Embryonic facial prominence (tissue), 1 donor: Measurements from ENCODE around the gene LGALS8.
"Not testable (repeated sequence)": the region's sequence is repeated elsewhere in the genome, so short reads cannot be mapped to it uniquely, and the experiment has no call there.

Source experiments
- DNase-seq: peaks from one replicate; pipeline ENCODE4 v3.0.0-alpha.2; 2016; ENCODE audit errors: extremely low spot score

The LGALS8 gene

DNA sequence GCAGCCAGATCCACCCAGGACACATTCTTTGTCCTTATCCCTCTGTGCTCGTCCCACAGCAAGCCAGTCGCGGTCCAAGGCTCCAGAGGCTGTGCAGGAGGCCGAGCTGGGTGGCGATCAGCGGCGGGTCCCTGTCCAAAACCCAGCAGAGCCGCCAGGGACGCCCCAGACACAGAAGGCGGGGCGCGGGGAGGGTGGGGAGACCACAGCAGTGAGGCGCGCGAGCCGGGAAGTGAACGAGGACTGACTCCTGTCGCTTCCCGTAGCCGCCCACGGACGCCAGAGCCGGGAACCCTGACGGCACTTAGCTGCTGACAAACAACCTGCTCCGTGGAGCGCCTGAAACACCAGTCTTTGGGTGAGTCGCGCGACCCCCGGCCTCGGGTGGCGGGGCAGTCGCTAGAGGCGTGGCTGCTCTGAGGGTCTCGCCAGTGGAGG is at the start of gene LGALS8:
LGALS8 (plus strand) TSS at position 279 of the 438 bp plus-strand sequence. CDS start 2,089 bp downstream, outside the sequence.
- DNase-seq: peak; percentile 66

DNA sequence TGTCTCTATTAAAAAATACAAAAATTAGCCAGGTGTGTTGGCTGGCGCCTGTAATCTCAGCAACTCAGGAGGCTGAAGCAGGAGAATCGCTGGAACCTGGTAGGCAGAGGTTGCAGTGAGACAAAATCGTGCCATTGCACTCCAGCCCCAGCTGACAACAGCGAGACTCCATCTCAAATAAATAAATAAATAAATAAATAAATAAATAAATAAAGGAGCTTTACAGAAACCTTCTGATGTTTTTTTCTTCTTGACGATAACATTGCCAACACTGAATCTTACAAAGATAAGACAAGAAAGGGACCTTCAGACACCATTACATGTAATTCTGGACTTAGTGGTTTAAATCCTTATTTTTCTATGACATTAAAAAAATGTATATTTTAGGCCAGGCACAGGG is 47.8 kb upstream of the LGALS8 start:
- DNase-seq: no peak

GRCh38 chr1:236480758-236481436 is 42.9 kb upstream of the LGALS8 start:
- no peak for DNase-seq

GRCh38 chr1:236484310-236484971 is 39.3 kb upstream of the LGALS8 start:
- no peak for DNase-seq

GRCh38 chr1:236486356-236487002 is 37.3 kb upstream of the LGALS8 start:
- DNase-seq: no peak

DNA sequence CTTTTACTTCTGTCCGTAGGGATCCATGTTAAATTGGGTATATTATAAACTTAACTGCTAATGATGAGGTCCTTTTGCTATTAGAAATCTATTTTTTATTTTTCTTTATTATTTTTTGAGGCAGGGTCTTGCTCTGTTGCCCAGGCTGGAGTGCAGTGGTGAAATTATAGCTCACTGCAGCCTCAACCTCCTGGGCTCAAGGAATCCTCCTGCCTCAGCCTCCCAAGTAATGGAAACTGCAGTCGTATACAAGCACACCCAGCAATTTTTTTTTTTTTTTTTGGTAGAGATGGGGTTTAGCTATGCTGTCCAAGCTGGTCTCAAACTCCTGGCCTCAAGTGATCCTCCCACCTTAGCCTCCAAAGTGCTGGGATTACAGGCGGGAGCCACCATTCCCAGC is 34.6 kb upstream of the LGALS8 start:
- DNase-seq: not testable (repeated sequence)

- peak; percentile 51 for DNase-seq
Observed at GRCh38 chr1:236489710-236490377, 33.9 kb upstream of the LGALS8 start.

DNA sequence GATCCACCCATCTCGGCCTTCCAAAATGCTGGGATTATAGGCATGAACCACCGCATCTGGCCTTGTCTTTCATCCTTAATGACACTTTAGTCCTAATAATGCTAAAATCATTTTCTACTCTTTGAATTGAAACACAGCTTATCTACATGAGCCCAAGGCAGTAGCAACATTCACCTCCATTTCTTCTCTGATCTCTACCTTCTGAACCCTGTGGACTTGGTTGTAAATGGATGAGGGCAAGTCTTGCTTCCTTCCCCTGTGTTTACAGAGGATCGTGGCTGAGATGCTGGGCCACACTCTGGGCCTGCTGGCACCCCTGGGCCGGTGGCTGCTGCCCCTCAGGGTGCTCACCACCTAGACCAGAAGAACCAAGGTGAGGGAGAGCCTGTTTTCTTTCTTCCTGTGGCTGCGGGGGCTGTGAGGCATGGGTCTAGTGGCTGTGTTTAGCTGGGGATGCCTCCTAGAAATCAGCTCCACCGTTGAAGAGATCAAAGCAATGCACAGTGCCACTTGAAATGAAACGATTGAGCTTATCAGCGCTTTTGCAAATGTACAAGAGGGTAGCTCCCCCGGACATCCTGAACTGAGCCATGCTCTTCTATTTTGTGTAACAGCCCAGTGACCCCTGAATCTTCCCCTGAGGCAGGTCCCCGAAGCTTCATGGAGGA is 32.2 kb upstream of the LGALS8 start:
- DNase-seq: no peak

DNA sequence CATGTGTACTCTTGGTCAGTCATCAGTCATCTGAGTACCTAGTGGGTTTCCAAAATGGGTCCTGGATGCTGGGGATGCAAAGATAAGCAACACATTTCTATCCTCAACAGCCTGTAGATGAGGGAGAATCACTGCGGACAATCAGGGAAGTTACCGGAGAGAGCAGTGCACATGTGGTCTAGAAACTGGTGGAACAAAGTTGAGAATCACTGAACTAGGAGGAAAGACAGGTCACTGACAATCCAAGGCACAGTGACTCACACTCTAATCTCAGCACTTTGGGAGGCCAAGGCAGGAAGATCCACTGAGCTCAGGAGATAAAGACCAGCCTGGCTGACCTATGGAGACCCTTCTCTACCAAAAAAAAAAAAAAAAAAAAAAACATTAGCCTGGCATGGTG is 31.4 kb upstream of the LGALS8 start:
- DNase-seq: no peak

- DNase-seq: no peak
Observed at GRCh38 chr1:236494082-236494481, 29.7 kb upstream of the LGALS8 start.

DNA sequence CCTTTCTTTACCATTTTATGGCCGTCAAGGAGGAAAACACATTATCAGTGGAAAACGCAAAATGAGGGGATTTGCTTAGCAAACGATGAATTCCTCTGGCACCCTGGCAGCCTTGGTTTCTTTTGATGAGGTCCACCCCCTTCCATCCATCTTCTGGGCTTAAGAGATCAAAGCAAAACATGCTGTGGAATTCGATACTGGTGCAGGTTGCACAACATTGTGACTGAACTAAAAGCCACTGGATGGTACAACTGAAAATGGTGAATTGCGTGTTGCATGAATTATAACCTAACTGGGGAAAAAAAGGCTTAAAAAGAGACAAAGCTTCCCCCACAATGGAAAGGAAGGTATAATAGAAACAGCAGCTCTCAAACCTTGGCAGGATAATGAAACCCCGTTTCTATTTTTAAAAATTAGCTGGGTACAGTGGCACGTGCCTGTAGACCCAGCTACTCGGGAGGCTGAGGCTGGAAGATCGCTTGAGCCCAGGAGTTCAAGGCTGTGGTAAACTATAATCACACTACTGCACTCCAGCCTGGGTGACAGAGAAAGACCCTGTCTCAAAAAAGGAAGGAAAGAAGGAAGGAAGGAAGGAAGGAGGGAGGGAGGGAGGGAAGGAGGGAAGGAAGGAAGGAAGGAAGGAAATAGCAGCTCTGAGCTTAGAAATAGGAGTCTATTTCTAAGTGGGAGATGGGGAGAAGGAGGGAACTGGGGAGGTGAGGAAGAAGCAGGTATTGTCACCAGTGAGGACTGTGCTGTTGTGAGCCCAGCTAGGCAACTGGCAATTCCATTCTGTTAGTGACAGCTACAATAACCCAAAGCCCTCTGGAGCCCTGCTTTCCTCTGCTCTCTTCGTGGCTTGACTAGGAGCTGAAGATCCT is 29.0 kb upstream of the LGALS8 start:
- no peak for DNase-seq

DNA sequence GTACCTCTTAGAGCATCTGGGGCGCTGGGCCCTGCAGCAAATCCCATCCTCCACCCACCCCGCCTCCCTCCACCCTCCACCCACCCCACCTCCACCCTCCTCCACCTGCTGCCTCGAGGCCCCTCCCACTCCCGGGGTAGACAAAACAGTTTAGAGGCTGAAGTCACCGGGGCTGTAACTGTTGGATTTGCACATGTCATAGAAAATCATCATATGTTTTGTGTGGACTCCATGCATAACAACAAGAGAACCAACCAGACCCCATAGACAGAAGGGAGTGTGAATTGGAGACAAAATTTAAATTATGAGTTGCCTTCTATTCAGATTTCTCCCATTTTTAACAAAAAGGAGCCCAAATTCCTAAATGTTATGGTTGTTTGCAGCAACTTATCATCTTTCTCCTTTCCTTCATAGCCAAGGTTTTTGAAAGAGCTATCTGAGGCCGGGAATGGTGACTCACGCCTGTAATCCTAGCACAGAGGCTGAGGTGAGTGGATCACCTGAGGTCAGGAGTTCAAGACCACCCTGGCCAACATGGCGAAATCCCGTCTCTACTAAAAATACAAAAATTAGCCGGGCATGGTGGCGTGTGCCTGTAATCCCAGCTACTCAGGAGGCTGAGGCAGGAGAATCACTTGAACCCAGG is 28.2 kb upstream of the LGALS8 start:
- DNase-seq: no peak

- no peak for DNase-seq
Observed at GRCh38 chr1:236497908-236498307, 25.9 kb upstream of the LGALS8 start.

DNA sequence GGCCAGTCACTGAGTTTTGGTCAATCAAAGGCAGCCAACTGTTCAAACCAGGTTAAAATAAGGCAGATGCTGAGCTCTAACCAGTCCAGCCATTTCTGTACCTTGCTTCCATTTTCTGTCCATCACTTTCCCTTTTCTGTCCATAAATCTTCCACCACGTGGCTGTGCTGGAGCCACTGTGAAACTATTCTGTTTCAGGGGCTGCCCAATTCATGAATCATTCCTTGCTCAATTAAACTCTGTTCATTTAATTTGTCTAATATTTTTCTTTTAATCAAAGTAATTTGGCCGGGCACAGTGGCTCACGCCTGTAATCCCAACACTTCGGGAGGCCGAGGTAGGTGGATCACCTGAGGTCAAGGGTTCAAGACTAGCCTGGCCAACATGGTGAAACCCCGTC is 22.7 kb upstream of the LGALS8 start:
- DNase-seq: no peak

DNA sequence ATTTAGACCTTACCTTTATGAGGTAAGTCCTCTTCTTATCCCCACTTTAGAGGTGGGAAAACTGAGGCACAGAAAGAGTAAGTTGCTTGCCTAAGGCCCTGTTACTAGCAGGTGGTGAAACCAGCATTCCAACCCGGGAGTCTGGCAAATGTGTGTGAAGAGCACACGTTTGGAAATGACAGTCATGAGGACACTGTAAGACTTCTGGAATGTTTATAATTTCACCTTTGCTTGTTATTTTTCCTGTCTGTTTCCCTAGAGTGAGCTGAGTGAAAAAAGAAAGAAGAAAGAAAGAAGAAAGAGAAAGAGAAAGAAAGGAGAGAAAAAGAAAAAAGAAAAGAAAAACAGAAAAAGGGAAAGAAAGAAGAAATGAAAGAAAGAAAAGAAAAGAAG is 21.2 kb upstream of the LGALS8 start:
- no peak for DNase-seq

- peak; percentile 45 for DNase-seq
Observed at GRCh38 chr1:236502972-236503639, 20.7 kb upstream of the LGALS8 start.

GRCh38 chr1:236504338-236504737 is 19.4 kb upstream of the LGALS8 start:
- DNase-seq: not testable (repeated sequence)

DNA sequence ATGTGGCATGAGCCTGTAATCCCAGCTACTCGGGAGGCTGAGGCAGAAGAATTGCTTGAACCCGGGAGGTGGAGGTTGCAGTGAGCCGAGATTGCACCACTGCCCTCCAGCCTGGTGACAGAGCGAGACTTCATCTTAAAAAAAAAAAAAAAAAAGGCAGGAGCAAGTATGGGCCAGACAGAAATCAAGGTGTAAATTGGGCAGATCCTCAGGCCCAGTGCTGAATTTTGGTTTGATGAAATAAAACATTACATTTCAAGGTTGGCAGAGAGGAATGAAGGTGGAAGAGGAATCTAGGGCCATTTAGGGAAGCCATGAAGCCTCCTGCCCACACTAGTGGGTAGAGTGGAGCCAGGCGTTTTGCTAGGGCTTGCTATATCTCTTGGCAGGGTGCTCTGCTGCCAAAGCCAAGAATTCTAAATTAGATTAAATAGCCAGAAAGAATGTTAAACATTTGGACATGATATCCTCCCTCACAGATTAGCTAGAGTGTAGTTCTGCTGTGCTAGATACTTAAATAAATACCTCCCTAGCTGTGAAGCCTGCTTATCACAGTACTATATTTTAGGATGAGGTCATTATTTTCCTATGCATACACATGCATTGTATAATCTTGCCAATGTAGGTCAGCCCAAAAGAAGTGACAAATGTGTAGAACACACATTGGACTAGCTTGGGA is 16.6 kb upstream of the LGALS8 start:
- no peak for DNase-seq

DNA sequence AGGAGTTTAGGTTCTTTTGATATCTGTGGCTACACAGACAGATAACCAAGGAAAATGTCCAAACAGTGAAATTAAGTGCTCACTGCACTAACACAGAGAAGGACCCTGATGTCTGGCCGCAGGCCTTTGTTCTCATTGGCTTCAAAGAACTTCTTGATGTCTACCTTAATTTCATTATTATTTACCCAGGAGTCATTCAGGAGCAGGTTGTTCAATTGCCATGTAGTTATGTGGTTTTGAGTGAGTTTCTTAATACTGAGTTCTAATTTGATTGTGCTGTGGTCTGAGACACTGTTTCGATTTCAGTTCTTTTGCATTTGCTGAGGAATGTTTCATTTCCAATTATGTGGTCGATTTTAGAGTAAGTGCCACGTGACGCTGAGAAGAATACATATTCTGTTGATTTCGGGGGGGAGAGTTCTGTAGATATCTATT is 15.2 kb upstream of the LGALS8 start:
- no peak for DNase-seq
